Right ventricle myocardium inferior (tissue), 1 donor: ENCODE measurements around the gene DNAJB13. TPM values are rescaled to one million over a fixed set of nuclear protein-coding genes. Genes with fewer than 3 reads are reported as not detected.

Experiments
- total RNA-seq: library from RNA; stranded (reverse); fragmentation: NEBNext Ultra II Directional; extraction: Animal tissue kit (Norgen Biotek cat#: 25700); gene quantifications from one replicate; pipeline ENCODE4 v1.2.1, GENCODE V29; 2021
- donor health status: DM: no; HTN: yes; CAD: no; lungs with severe emphysema.

The DNAJB13 gene
- total RNA-seq, 1 donor from 2014 or later: not detected

Other genes with a start within 250 kb of the DNAJB13 start
- gene RAB6A, start 190.0 kb upstream of the DNAJB13 start, total RNA-seq: 97.1 TPM
- gene MRPL48, start 163.2 kb upstream of the DNAJB13 start, total RNA-seq: 45.1 TPM
- 51.2 TPM for gene COA4, start 74.2 kb upstream of the DNAJB13 start, total RNA-seq
- 10.7 TPM for gene PAAF1, start 74.0 kb upstream of the DNAJB13 start, total RNA-seq
- 36.4 TPM for gene UCP2, start 31.8 kb downstream of the DNAJB13 start, total RNA-seq
- gene UCP3, start 58.1 kb downstream of the DNAJB13 start, total RNA-seq: 13.1 TPM
- gene C2CD3, start 220.0 kb downstream of the DNAJB13 start, total RNA-seq: 9.6 TPM
- 34.6 TPM for gene PPME1, start 220.3 kb downstream of the DNAJB13 start, total RNA-seq